Suprapubic skin (tissue), 4 donors: ENCODE results near the gene CNNM4.

Experiments used
- CTCF ChIP-seq, 2 donors: fragments of 200-600 bp in 1 of 2; fragments of 450-650 bp in 1 of 2; sonication (generic) in 1 of 2; IDR thresholded peaks; one replicate each; pipeline ENCODE4 v1.5.1; 2016 to 2019; ENCODE audit warnings: antibody characterized with exemption in 2 of 2, mild to moderate bottlenecking in 1 of 2, moderate library complexity in 1 of 2
- EP300 ChIP-seq: sonication (generic); formaldehyde crosslinking; IDR thresholded peaks from one replicate; pipeline ENCODE4 v1.6.1; 2017; ENCODE audit warnings: antibody characterized with exemption
- POLR2A ChIP-seq, 2 donors: fragments of 450-650 bp; IDR thresholded peaks; one replicate each; pipeline ENCODE4 v1.6.1; 2017; ENCODE audit warnings: antibody characterized with exemption in 2 of 2, mild to moderate bottlenecking in 2 of 2, moderate library complexity in 2 of 2
- POLR2AphosphoS5 ChIP-seq, 3 donors: sonication (generic); formaldehyde crosslinking; IDR thresholded peaks; one replicate each; pipeline ENCODE4 v1.6.1; 2017; ENCODE audit warnings: antibody characterized with exemption in 3 of 3

DNA sequence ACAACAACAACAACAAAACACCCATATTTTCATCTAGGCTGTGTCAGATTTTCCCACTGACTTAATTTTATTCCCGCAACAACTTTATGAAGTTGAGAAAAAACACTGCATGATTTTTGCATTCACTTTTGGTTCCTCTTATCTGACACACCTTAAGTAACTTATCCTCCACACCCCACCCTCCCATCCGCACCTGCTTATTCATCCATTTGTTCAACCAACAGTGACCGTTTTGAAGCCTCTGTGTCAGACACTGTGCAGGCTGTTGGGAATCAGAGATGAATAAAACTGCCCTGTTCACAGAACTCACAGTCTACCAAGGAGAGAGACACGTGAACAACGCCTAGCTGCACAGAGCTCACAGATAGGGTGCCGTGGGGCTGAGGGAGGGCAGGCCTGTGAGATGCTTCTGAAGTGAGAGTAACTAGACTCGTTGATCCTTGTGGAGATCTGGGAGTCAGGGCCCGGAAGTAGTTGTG lies 7.4 kb downstream of the CNNM4 start:
- TF ChIP-seq CTCF (IDR thresholded peaks at IDR 0.05) (no peak), POLR2A (IDR thresholded peaks at IDR 0.05) (no peak), EP300 (no peak), POLR2AphosphoS5 (IDR thresholded peaks at IDR 0.05) (no peak)
